Measurements from ENCODE around the gene SYNGR3. TPM values are rescaled to one million over a fixed set of nuclear protein-coding genes. Genes with fewer than 3 reads are reported as not detected.

SYNGR3 gene
- total and polyA plus RNA-seq, 2 of the 13 experiments (the other 11 are each of a cell fraction or from before 2014, with no cell fraction given): 0.97 to 5.7 TPM

GRCh38 chr16:1964506-1965395, 25.0 kb upstream of the SYNGR3 start, which contains the start of gene RPS2 (continued):
- TF ChIP-seq ZSCAN31 (CRISPR knock-in tag; IDR thresholded peaks at IDR 0.05; ENCODE audit: low read depth) (peak; percentile 63; the same call in 1 of the 2 replicates), MXD4 (CRISPR knock-in tag; IDR thresholded peaks at IDR 0.05) (peak; percentile 84), THYN1 (CRISPR knock-in tag; IDR thresholded peaks at IDR 0.05; ENCODE audit: borderline replicate concordance, low read depth) (no peak), ZC3H4 (CRISPR knock-in tag; IDR thresholded peaks at IDR 0.05; ENCODE audit: borderline replicate concordance) (peak; percentile 84; the same call in 1 of the 2 replicates), ZNF230 (CRISPR knock-in tag; IDR thresholded peaks at IDR 0.05) (peak; percentile 74; the same call in 1 of the 2 replicates), ZNF790 (CRISPR knock-in tag; IDR thresholded peaks at IDR 0.05; ENCODE audit: borderline replicate concordance) (peak; percentile 91; the same call in 1 of the 2 replicates), CBX2 (IDR thresholded peaks at IDR 0.05; ENCODE audit: low read depth, low read length) (no peak), CBX2 (CRISPR knock-in tag; IDR thresholded peaks at IDR 0.05; ENCODE audit: low read depth) (no peak), TOE1 (CRISPR knock-in tag; IDR thresholded peaks at IDR 0.05) (0 out of 2 replicates have a peak, but pooled peaks have one; percentile 51), ZNF280B (CRISPR knock-in tag; IDR thresholded peaks at IDR 0.05; ENCODE audit: borderline replicate concordance) (peak; percentile 61; the same call in 1 of the 2 replicates), ZNF251 (CRISPR knock-in tag; IDR thresholded peaks at IDR 0.05) (no peak), ZBTB3 (CRISPR knock-in tag; IDR thresholded peaks at IDR 0.05; ENCODE audit: borderline replicate concordance, low read depth) (no peak), ZNF549 (CRISPR knock-in tag; IDR thresholded peaks at IDR 0.05) (no peak), NFYB (CRISPR knock-in tag; IDR thresholded peaks at IDR 0.05) (peak; percentile 96), E2F2 (CRISPR knock-in tag; IDR thresholded peaks at IDR 0.05; ENCODE audit: borderline replicate concordance) (no peak), BRF2 (CRISPR knock-in tag; IDR thresholded peaks at IDR 0.05) (no peak), ZMYM4 (CRISPR knock-in tag; IDR thresholded peaks at IDR 0.05) (peak; percentile 90), ZNF160 (CRISPR knock-in tag; IDR thresholded peaks at IDR 0.05) (peak; percentile 66; the same call in 1 of the 2 replicates), HOXD1 (CRISPR knock-in tag; IDR thresholded peaks at IDR 0.05) (no peak), FOXC1 (CRISPR knock-in tag; IDR thresholded peaks at IDR 0.05; ENCODE audit: borderline replicate concordance) (peak; percentile 18; the same call in 1 of the 2 replicates), CREB1 (IDR thresholded peaks at IDR 0.05) (peak; percentile 93), CREB1 (CRISPR knock-in tag; IDR thresholded peaks at IDR 0.05) (peak; percentile 97), THAP9 (CRISPR knock-in tag; IDR thresholded peaks at IDR 0.05; ENCODE audit: borderline replicate concordance) (peak; percentile 84)

All from HepG2 (cell line).